ENCODE results near the gene HLA-G. TPM values are rescaled to one million over a fixed set of nuclear protein-coding genes. Genes with fewer than 3 reads are reported as not detected.

Gene HLA-G
- total RNA-seq, 2 experiments from 2014 or later: 2.7 to 2.9 TPM

DNA sequence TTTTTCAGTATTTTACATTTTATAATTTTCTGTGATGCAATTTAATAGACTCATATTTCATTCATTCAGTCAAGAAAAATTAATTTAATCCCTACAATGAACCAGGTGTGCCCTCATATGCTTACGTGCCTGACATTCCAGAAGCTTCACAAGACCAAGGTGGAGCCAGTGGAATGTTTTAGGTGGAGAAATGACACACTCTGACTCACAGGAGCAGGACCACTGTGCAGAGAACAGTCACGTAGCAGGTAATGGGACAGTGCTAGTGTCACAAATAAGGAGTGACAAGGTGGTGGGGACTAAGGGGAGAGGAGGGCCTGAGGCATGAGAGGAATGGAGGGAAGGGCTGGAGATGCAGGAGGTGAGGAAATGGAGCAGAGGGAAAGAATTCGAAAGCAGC lies 37.0 kb upstream of the HLA-G start:
- H3K4me3 ChIP-seq (ENCODE audit: low read length): no peak overlapping the region
- H3K27ac Mint-ChIP-seq: no peak overlapping the region
- intact Hi-C loops (cut with DNase I, micrococcal nuclease): no loop called here

DNA sequence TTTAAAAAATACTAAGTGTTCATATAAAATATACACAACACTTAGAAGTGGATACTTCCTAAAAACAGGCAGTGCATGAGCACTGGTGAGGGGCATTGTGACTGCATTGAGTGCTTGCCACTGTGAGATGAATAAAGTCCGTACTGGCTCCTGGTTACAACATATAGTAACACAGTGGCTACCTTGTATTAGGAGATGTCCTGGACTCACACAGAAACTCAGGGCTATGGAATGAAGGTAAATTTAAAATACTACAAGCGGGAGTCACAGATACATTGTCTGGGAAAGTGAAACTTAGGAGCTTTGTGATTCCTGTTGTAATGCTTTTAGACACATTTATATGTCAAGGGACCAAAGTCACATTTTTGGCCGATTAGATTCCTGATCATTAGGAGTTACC lies 36.5 kb upstream of the HLA-G start:
- H3K27ac ChIP-seq (ENCODE audit: low read depth in 1 of 2, low read length in 2 of 2): no peak overlapping the region
- ChIA-PET POLR2A (interaction anchor here (0.7 to 1.1 kb wide), 3 partner anchors 149 to 275 kb away, joined by 3 to 19 read pairs (median 3); partner anchors contain the start of gene HLA-A), CTCF (interaction anchor here (1.3 to 1.5 kb wide), 2 partner anchors 42 to 137 kb away, joined by 3 read pairs; no protein-coding TSS in a partner anchor)
- H3K9me3 ChIP-seq (ENCODE audit: control insufficient read depth in 1 of 2, insufficient read depth in 1 of 2, low read length in 2 of 2): no peaks in the 10 kb centered on the region
- peak overlapping the region; percentile 24 for H3K27ac Mint-ChIP-seq
- peaks cover 22% of the 10 kb centered on the region for H3K4me1 ChIP-seq (ENCODE audit: insufficient read depth, low read length)
- ATAC-seq (ENCODE audit: poor library complexity) (no peak), DNase-seq (peak in 1 of 14 experiments; percentile 15)
- peaks cover 27% of the 10 kb centered on the region for H3K4me1 Mint-ChIP-seq (ENCODE audit: low read depth)
- peaks cover 7 to 10% of the 10 kb centered on the region in 2 experiments for H3K27me3 ChIP-seq (ENCODE audit: control insufficient read depth in 1 of 2, insufficient read depth in 2 of 2, low read length in 2 of 2)
- H3K4me3 ChIP-seq (ENCODE audit: low read length): no peak overlapping the region
- peak overlapping the region; percentile 90 for H3K4me3 Mint-ChIP-seq
- no peaks in the 10 kb centered on the region for H3K36me3 ChIP-seq (ENCODE audit: insufficient read depth, low read length)
- intact Hi-C loops (cut with DNase I, micrococcal nuclease): no loop called here
- peaks cover 54% of the 10 kb centered on the region for H3K27me3 Mint-ChIP-seq
- TF ChIP-seq, protein P1, sequence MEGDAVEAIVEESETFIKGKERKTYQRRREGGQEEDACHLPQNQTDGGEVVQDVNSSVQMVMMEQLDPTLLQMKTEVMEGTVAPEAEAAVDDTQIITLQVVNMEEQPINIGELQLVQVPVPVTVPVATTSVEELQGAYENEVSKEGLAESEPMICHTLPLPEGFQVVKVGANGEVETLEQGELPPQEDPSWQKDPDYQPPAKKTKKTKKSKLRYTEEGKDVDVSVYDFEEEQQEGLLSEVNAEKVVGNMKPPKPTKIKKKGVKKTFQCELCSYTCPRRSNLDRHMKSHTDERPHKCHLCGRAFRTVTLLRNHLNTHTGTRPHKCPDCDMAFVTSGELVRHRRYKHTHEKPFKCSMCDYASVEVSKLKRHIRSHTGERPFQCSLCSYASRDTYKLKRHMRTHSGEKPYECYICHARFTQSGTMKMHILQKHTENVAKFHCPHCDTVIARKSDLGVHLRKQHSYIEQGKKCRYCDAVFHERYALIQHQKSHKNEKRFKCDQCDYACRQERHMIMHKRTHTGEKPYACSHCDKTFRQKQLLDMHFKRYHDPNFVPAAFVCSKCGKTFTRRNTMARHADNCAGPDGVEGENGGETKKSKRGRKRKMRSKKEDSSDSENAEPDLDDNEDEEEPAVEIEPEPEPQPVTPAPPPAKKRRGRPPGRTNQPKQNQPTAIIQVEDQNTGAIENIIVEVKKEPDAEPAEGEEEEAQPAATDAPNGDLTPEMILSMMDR (IDR thresholded peaks at IDR 0.05): no peak
- H3K9me3 Mint-ChIP-seq: peaks cover 6% of the 10 kb centered on the region
- peaks cover 6% of the 10 kb centered on the region for H3K36me3 Mint-ChIP-seq (ENCODE audit: low read depth)

More for the DNA sequence above, 37.0 kb upstream of the HLA-G start:
- DNase-seq (no peak), ATAC-seq (ENCODE audit: poor library complexity) (no peak)
- peaks cover 22% of the 10 kb centered on the region for H3K4me1 ChIP-seq (ENCODE audit: insufficient read depth, low read length)
- no peaks in the 10 kb centered on the region for H3K36me3 ChIP-seq (ENCODE audit: insufficient read depth, low read length)
- Mint-ChIP-seq H3K4me1 (ENCODE audit: low read depth) (peaks cover 27% of the 10 kb centered on the region), H3K27me3 (peaks cover 50% of the 10 kb centered on the region), H3K4me3 (peak overlapping the region; percentile 27), H3K36me3 (ENCODE audit: low read depth) (peaks cover 6% of the 10 kb centered on the region), H3K9me3 (peaks cover 6% of the 10 kb centered on the region)
- no peaks in the 10 kb centered on the region for H3K9me3 ChIP-seq (ENCODE audit: control insufficient read depth in 1 of 2, insufficient read depth in 1 of 2, low read length in 2 of 2)
- ChIA-PET CTCF (interaction anchor here (1.3 kb wide), 1 partner anchor 137 kb away, joined by 3 read pairs; no protein-coding TSS in a partner anchor), POLR2A (interaction anchor here (1.1 kb wide), 2 partner anchors 150 to 151 kb away, joined by 3 to 19 read pairs; partner anchors contain the start of gene HLA-A)
- TF ChIP-seq, protein P1 (IDR thresholded peaks at IDR 0.05): no peak
- peaks cover 7% of the 10 kb centered on the region in 2 experiments for H3K27me3 ChIP-seq (ENCODE audit: control insufficient read depth in 1 of 2, insufficient read depth in 2 of 2, low read length in 2 of 2)
- no peak overlapping the region for H3K27ac ChIP-seq (ENCODE audit: low read depth in 1 of 2, low read length in 2 of 2)

- ChIA-PET POLR2A (interaction anchor here (0.7 to 1.1 kb wide), 4 partner anchors 39 to 275 kb away, joined by 3 to 19 read pairs (median 3); partner anchors contain the start of gene HLA-A), CTCF (interaction anchor here (1.3 to 1.5 kb wide), 2 partner anchors 42 to 138 kb away, joined by 3 read pairs; no protein-coding TSS in a partner anchor)
- Mint-ChIP-seq H3K4me1 (ENCODE audit: low read depth) (peaks cover 27% of the 10 kb centered on the region), H3K27me3 (peaks cover 58% of the 10 kb centered on the region), H3K36me3 (ENCODE audit: low read depth) (peaks cover 6% of the 10 kb centered on the region), H3K4me3 (peak overlapping the region; percentile 90), H3K9me3 (peaks cover 6% of the 10 kb centered on the region), H3K27ac (peak overlapping the region; percentile 24)
- TF ChIP-seq, protein P1 (IDR thresholded peaks at IDR 0.05): no peak
- intact Hi-C loops (cut with DNase I, micrococcal nuclease): no loop called here
- H3K4me1 ChIP-seq (ENCODE audit: insufficient read depth, low read length): peaks cover 22% of the 10 kb centered on the region
- peak overlapping the region; percentile 80 for H3K4me3 ChIP-seq (ENCODE audit: low read length)
- no peak for ATAC-seq (ENCODE audit: poor library complexity)
- DNase-seq: peak in 1 of 14 experiments; percentile 16
- H3K36me3 ChIP-seq (ENCODE audit: insufficient read depth, low read length): no peaks in the 10 kb centered on the region
- H3K27ac ChIP-seq (ENCODE audit: low read depth in 1 of 2, low read length in 2 of 2): no peak overlapping the region
- peaks cover 7 to 15% of the 10 kb centered on the region in 2 experiments for H3K27me3 ChIP-seq (ENCODE audit: control insufficient read depth in 1 of 2, insufficient read depth in 2 of 2, low read length in 2 of 2)
- no peaks in the 10 kb centered on the region for H3K9me3 ChIP-seq (ENCODE audit: control insufficient read depth in 1 of 2, insufficient read depth in 1 of 2, low read length in 2 of 2)
These were observed 35.9 kb upstream of the HLA-G start for GRCh38 chr6:29791786-29792122.
